NCI-H524 treated with DMSO at 0.1 percent for 48 hours (cell line): ENCODE data around the gene PRR4.

Source experiments
- DNase-seq: peaks from one replicate; lab custom pipeline; 2025; lab: John Stamatoyannopoulos, UW

PRR4 gene

DNA sequence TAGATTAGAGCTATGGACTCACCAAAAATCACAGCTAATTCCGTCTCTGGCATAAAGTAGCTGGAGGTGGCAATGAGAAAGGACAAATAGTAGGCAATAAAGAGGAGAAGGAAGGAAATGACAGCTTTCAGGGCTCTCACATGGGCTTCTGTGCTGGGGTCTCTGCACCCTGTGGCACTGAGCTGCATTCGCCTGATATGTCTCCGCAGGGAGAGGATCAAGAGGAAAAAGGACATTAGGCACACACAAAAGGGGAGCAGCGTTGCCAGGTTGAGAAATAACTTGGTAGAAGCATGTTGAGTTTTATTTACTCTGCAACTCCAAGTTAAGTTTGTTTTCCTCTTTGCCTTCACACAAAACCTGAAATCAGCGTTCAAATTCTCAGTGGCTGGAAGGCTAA is 47.5 kb downstream of the PRR4 start:
- no peak for DNase-seq
